ENCODE measurements around the gene GNAL.

DNA sequence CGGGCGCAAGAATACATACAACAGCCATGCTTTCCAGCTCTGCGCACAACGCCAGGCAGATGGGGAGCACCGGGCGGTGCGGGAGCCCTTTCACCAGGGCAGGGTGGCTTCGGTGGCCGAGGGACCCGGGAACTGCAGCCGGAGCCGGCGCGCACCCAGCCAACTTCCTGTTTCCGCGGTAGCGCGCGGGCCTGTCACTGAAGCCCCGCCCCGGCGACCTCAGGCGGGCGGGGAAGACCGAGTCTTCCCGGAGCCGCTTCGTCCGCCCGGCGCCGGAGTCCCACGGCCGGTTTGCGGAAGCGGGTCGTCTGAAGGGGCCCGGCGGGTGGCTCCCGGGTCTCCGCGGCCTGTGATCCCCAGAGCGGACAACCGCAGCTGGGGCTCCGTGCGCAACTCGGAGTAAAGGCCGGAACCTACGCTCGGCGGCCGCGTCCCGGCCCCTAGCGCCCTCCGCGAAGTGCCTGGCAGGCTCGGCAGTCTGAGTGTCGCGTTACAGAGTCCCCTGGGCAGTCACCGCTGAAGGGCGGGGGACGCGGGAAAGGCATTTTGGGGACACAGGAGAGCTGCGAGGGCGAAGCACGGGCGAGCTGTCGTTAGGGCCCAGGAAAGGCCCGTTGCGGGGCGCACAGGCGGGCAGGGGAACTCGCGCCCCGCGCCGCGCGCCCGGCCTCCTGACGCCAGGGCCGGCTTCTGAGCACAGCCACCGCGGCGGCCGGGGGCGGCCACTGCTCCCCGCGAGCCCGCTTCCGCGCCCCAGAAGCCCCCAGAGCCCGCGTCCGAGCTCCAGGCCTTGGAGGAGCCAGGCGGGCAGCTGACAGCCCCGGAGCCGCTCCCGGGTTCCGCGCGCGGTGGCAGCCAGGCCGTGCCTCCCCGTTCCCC, 219.4 kb downstream of the GNAL start, which contains the start of gene MPPE1:
- TF ChIP-seq POLR2A (IDR thresholded peaks at IDR 0.05): peak; percentile 91
- TF ChIP-seq, protein P1, sequence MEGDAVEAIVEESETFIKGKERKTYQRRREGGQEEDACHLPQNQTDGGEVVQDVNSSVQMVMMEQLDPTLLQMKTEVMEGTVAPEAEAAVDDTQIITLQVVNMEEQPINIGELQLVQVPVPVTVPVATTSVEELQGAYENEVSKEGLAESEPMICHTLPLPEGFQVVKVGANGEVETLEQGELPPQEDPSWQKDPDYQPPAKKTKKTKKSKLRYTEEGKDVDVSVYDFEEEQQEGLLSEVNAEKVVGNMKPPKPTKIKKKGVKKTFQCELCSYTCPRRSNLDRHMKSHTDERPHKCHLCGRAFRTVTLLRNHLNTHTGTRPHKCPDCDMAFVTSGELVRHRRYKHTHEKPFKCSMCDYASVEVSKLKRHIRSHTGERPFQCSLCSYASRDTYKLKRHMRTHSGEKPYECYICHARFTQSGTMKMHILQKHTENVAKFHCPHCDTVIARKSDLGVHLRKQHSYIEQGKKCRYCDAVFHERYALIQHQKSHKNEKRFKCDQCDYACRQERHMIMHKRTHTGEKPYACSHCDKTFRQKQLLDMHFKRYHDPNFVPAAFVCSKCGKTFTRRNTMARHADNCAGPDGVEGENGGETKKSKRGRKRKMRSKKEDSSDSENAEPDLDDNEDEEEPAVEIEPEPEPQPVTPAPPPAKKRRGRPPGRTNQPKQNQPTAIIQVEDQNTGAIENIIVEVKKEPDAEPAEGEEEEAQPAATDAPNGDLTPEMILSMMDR (IDR thresholded peaks at IDR 0.05): no peak

All from testis (tissue), 2 donors.